Activated CD4-positive, alpha-beta T cell treated with anti-CD3 and anti-CD28 coated beads, Interleukin-2, amount 10 ng/mL, durations not matched to agents 24 days and 14 days (primary cell): ENCODE data around the gene KSR2. TPM values are rescaled to one million over a fixed set of nuclear protein-coding genes. Genes with fewer than 3 reads are reported as not detected.

Experiments used
- DNase-seq: peaks from one replicate; pipeline ENCODE4 v3.0.0; 2022
- H3K27ac Mint-ChIP-seq: one replicate; pipeline ENCODE4 v1.8.0; 2022; ENCODE audit warnings: mild to moderate bottlenecking, mixed read lengths
- H3K27me3 Mint-ChIP-seq: one replicate; pipeline ENCODE4 v1.8.0; 2022; ENCODE audit warnings: mixed read lengths
- H3K36me3 Mint-ChIP-seq: one replicate; pipeline ENCODE4 v1.8.0; 2022; ENCODE audit warnings: low read depth, mild to moderate bottlenecking, mixed read lengths
- H3K4me1 Mint-ChIP-seq: one replicate; pipeline ENCODE4 v1.8.0; 2021; ENCODE audit warnings: mixed read lengths
- H3K4me3 Mint-ChIP-seq: one replicate; pipeline ENCODE4 v1.8.0; 2022; ENCODE audit warnings: mild to moderate bottlenecking, moderate library complexity, mixed read lengths
- H3K9me3 Mint-ChIP-seq: one replicate; pipeline ENCODE4 v1.8.0; 2021; ENCODE audit warnings: mixed read lengths
- intact Hi-C: fragments of 100-400 bp; cut with micrococcal nuclease; formaldehyde crosslinking; loops from one replicate; pipeline ENCODE4 v1.15.1; 2023
- total RNA-seq: library from RNA; stranded (reverse); gene quantifications from 2 replicates; pipeline ENCODE4 v1.2.3, GENCODE V29; 2022

The KSR2 gene
- total RNA-seq, 1 donor from 2014 or later: 0.02 TPM

- H3K27me3 Mint-ChIP-seq: no peaks in the 10 kb centered on the region
- no peaks in the 10 kb centered on the region for H3K9me3 Mint-ChIP-seq
- no peaks in the 10 kb centered on the region for H3K4me1 Mint-ChIP-seq
- H3K27ac Mint-ChIP-seq: no peak overlapping the region
- no peak overlapping the region for H3K4me3 Mint-ChIP-seq
- DNase-seq: no peak
- intact Hi-C loops: no loop called here
- no peaks in the 10 kb centered on the region for H3K36me3 Mint-ChIP-seq
These were observed 507.1 kb downstream of the KSR2 start for GRCh38 chr12:117461732-117462131.

DNA sequence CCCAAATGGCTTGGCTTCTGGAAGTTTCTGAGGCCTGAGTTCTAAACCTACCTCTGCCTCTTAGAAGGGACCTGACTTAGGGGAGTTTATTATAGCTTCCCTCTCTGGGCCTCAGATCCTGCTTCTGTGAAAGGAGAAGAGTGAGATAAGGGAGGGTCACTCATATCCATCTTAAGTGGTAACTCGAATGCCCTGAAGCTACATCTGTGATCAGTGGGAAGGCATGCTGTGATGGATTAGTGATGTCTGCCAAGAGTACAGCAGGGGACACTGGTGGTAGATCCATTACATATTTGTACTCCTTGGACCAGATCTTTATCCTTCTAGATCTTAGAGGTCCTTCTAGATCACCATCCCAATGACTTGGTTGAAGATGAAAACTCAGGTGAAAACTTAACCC is 509.6 kb downstream of the KSR2 start:
- no peaks in the 10 kb centered on the region for H3K27me3 Mint-ChIP-seq
- no peaks in the 10 kb centered on the region for H3K4me1 Mint-ChIP-seq
- no peak overlapping the region for H3K27ac Mint-ChIP-seq
- no peaks in the 10 kb centered on the region for H3K9me3 Mint-ChIP-seq
- no peak overlapping the region for H3K4me3 Mint-ChIP-seq
- intact Hi-C loops: no loop called here
- DNase-seq: no peak
- H3K36me3 Mint-ChIP-seq: no peaks in the 10 kb centered on the region

DNA sequence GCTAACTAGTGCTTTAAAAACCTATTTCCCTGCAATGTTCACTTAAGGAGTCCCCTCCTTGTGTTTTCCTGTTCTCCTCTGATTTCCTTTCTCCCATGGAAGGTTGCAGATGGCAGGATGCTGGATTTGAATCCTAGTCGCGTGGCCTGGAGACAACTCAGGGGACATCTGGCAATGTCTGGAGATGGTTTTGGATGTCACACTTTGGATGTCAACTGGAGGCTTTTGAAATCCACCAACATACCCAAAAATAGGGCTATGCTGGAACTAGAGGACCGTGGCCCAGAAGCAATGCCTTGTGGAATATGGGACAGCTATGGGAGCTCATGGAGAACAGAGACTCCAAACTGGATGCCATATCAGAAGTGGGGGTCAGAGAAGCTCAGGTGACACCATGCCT is 511.6 kb downstream of the KSR2 start:
- no peak overlapping the region for H3K4me3 Mint-ChIP-seq
- intact Hi-C loops: no loop called here
- no peak overlapping the region for H3K27ac Mint-ChIP-seq
- H3K27me3 Mint-ChIP-seq: no peaks in the 10 kb centered on the region
- no peak for DNase-seq
- peaks cover 4% of the 10 kb centered on the region for H3K9me3 Mint-ChIP-seq
- no peaks in the 10 kb centered on the region for H3K4me1 Mint-ChIP-seq
- no peaks in the 10 kb centered on the region for H3K36me3 Mint-ChIP-seq

GRCh38 chr12:117456076-117456475 is 512.7 kb downstream of the KSR2 start:
- no peak for DNase-seq
- H3K4me3 Mint-ChIP-seq: no peak overlapping the region
- intact Hi-C loops: no loop called here
- H3K27ac Mint-ChIP-seq: no peak overlapping the region
- H3K4me1 Mint-ChIP-seq: no peaks in the 10 kb centered on the region
- H3K36me3 Mint-ChIP-seq: no peaks in the 10 kb centered on the region
- H3K27me3 Mint-ChIP-seq: no peaks in the 10 kb centered on the region
- H3K9me3 Mint-ChIP-seq: peaks cover 4% of the 10 kb centered on the region

GRCh38 chr12:117453961-117454360 is 514.8 kb downstream of the KSR2 start:
- no peaks in the 10 kb centered on the region for H3K4me1 Mint-ChIP-seq

GRCh38 chr12:117452112-117452511 is 516.7 kb downstream of the KSR2 start:
- H3K9me3 Mint-ChIP-seq: peaks cover 4% of the 10 kb centered on the region
- no peaks in the 10 kb centered on the region for H3K27me3 Mint-ChIP-seq
- intact Hi-C loops: no loop called here
- no peaks in the 10 kb centered on the region for H3K36me3 Mint-ChIP-seq
- DNase-seq: no peak
- no peak overlapping the region for H3K4me3 Mint-ChIP-seq
- no peaks in the 10 kb centered on the region for H3K4me1 Mint-ChIP-seq
- no peak overlapping the region for H3K27ac Mint-ChIP-seq

More at GRCh38 chr12:117453961-117454360, 514.8 kb downstream of the KSR2 start:
- DNase-seq: no peak
- Mint-ChIP-seq H3K36me3 (no peaks in the 10 kb centered on the region), H3K27ac (no peak overlapping the region), H3K27me3 (no peaks in the 10 kb centered on the region), H3K4me3 (no peak overlapping the region), H3K9me3 (peaks cover 4% of the 10 kb centered on the region)
- intact Hi-C loops: no loop called here

DNA sequence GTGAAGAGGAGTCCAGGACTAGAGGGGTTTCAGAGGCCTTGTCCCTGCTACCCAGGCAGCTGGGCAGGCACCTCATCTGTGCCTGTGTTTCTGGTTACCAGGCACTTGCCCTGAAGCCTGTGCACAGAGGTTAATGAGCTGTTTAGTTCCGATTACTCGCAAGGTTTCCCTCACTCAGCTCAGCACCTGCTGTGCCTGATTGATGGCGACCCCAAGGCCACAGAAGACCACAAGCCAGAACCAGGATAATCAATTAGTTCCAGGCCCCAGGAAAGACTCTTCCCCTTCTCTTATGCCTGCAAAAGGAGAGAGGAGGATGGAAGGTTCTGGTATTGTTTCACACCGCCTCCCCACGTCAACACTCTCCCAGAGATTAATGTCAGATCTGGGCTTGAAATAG is 518.6 kb downstream of the KSR2 start:
- no peak for DNase-seq
- H3K4me3 Mint-ChIP-seq: no peak overlapping the region
- H3K4me1 Mint-ChIP-seq: no peaks in the 10 kb centered on the region
- no peaks in the 10 kb centered on the region for H3K27me3 Mint-ChIP-seq
- intact Hi-C loops: no loop called here
- no peak overlapping the region for H3K27ac Mint-ChIP-seq
- H3K36me3 Mint-ChIP-seq: no peaks in the 10 kb centered on the region
- peaks cover 4% of the 10 kb centered on the region for H3K9me3 Mint-ChIP-seq

GRCh38 chr12:117447665-117448366 is 521.0 kb downstream of the KSR2 start:
- H3K27me3 Mint-ChIP-seq: no peaks in the 10 kb centered on the region
- no peaks in the 10 kb centered on the region for H3K36me3 Mint-ChIP-seq
- intact Hi-C loops: no loop called here
- DNase-seq: no peak
- no peak overlapping the region for H3K4me3 Mint-ChIP-seq
- no peak overlapping the region for H3K27ac Mint-ChIP-seq
- H3K9me3 Mint-ChIP-seq: no peaks in the 10 kb centered on the region
- no peaks in the 10 kb centered on the region for H3K4me1 Mint-ChIP-seq

- Mint-ChIP-seq H3K9me3 (no peaks in the 10 kb centered on the region), H3K4me1 (no peaks in the 10 kb centered on the region), H3K27ac (no peak overlapping the region), H3K4me3 (no peak overlapping the region), H3K27me3 (no peaks in the 10 kb centered on the region), H3K36me3 (no peaks in the 10 kb centered on the region)
- intact Hi-C loops: no loop called here
- no peak for DNase-seq
These were observed 524.0 kb downstream of the KSR2 start for GRCh38 chr12:117444781-117445180.

GRCh38 chr12:117441751-117442150 is 527.0 kb downstream of the KSR2 start:
- intact Hi-C loops: no loop called here
- no peak for DNase-seq
- H3K27me3 Mint-ChIP-seq: no peaks in the 10 kb centered on the region
- H3K9me3 Mint-ChIP-seq: no peaks in the 10 kb centered on the region
- no peaks in the 10 kb centered on the region for H3K4me1 Mint-ChIP-seq
- no peak overlapping the region for H3K27ac Mint-ChIP-seq
- no peaks in the 10 kb centered on the region for H3K36me3 Mint-ChIP-seq
- no peak overlapping the region for H3K4me3 Mint-ChIP-seq

GRCh38 chr12:117440384-117440783 is 528.4 kb downstream of the KSR2 start:
- no peaks in the 10 kb centered on the region for H3K4me1 Mint-ChIP-seq
- H3K27ac Mint-ChIP-seq: no peak overlapping the region

DNA sequence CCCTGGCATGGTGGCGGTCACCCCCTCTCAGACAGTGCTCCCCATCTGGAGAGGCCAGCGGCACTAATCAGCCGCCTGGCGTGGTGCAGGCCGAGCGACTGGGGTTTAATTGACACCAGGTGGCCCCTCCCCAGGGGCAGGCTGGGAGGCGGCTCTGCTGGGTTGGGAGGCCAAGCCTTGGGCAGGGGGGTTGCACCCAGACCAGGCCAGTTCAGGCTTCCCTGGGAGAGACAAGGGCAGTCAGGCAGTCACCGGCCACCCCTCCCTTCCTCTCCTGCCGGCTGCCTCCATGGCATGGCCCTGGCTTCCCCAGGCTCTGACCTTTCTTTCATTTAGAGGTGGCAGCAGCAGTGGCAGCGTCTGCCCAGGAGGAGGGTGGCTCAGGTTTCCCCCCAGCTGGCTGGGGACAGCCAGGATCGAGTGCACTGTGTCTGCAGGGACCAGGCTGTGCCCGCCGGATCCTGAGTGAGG is 529.2 kb downstream of the KSR2 start:
- H3K4me3 Mint-ChIP-seq: no peak overlapping the region
- no peaks in the 10 kb centered on the region for H3K27me3 Mint-ChIP-seq
- no peak overlapping the region for H3K27ac Mint-ChIP-seq
- no peak for DNase-seq
- H3K4me1 Mint-ChIP-seq: no peaks in the 10 kb centered on the region
- intact Hi-C loops: no loop called here
- no peaks in the 10 kb centered on the region for H3K36me3 Mint-ChIP-seq
- no peaks in the 10 kb centered on the region for H3K9me3 Mint-ChIP-seq

More at GRCh38 chr12:117440384-117440783, 528.4 kb downstream of the KSR2 start:
- no peak for DNase-seq
- H3K27me3 Mint-ChIP-seq: no peaks in the 10 kb centered on the region
- intact Hi-C loops: no loop called here
- no peak overlapping the region for H3K4me3 Mint-ChIP-seq
- no peaks in the 10 kb centered on the region for H3K36me3 Mint-ChIP-seq
- H3K9me3 Mint-ChIP-seq: no peaks in the 10 kb centered on the region

DNA sequence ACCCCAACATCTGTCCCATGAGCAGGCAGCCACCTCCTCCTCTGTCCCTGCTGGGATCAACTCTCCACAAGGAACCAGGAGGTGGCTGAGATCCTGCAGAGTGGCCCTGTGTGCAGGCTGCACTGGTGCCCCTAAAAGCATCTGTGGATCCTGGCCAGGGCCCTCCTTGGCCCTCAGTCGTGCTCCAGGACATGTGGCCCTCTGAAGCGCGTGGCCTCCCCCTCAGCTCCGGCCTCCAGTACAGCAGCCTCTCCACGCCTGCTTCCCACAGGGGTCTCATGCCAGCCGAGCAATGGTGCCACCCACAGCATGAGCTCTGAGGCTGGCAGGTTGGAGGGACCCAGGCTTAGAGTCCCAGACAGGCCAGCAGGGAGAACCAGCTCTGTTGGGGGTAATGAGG is 530.0 kb downstream of the KSR2 start:
- H3K4me1 Mint-ChIP-seq: no peaks in the 10 kb centered on the region
- intact Hi-C loops: no loop called here
- H3K27me3 Mint-ChIP-seq: no peaks in the 10 kb centered on the region
- H3K36me3 Mint-ChIP-seq: no peaks in the 10 kb centered on the region
- DNase-seq: no peak
- H3K27ac Mint-ChIP-seq: no peak overlapping the region
- no peaks in the 10 kb centered on the region for H3K9me3 Mint-ChIP-seq
- H3K4me3 Mint-ChIP-seq: no peak overlapping the region

GRCh38 chr12:117437516-117438255 is 531.1 kb downstream of the KSR2 start:
- H3K36me3 Mint-ChIP-seq: no peaks in the 10 kb centered on the region
- H3K4me1 Mint-ChIP-seq: no peaks in the 10 kb centered on the region
- intact Hi-C loops: no loop called here
- no peak overlapping the region for H3K4me3 Mint-ChIP-seq
- H3K9me3 Mint-ChIP-seq: no peaks in the 10 kb centered on the region
- no peak overlapping the region for H3K27ac Mint-ChIP-seq
- H3K27me3 Mint-ChIP-seq: no peaks in the 10 kb centered on the region
- no peak for DNase-seq
